Measurements from ENCODE around the gene SPR.

SPR gene

DNA sequence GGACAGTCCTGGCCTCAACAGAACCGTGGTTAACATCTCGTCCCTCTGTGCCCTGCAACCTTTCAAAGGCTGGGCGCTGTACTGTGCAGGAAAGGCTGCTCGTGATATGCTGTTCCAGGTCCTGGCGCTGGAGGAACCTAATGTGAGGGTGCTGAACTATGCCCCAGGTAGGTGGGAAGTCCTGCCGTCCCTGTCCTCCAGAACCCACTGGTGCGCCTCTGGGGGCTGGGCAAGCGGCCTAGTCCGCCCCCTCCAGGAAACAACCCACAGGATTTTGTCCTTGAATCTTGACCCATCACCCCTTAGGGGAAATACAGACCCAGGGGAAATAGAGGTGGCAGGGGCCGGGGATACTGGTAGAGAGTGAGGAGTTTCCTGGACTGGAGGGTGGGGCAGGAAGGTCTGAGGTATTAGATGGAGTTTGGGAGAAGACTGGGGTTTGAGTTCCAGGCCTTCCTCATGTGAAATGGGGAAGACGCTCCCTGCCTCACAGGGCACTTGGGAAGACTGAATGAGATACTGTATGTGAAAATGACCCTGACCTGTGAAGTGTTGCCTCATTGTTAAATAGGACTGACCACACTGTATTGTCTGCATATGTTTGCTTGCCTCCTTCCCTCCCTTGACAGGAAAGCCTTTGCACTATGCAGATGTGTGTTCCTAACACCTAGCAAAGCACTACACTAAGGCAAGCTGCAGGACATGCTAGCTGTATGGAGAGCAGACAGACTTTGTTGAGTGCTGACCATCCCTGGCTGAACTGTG, 1.4 kb downstream of the SPR start:
- Histone ChIP-seq H3K9me2 (replicated peaks; ENCODE audit: insufficient read depth, low read length) (no peaks in the 10 kb centered on the region), H2AFZ (ENCODE audit: low read depth, low read length, severe bottlenecking) (no peak overlapping the region), H3K36me3 (ENCODE audit: low read length) (no peaks in the 10 kb centered on the region), H3K9me3 (ENCODE audit: insufficient read depth, low read length) (no peaks in the 10 kb centered on the region), H3K27ac (ENCODE audit: low read depth, low read length) (no peak overlapping the region), H3K27me3 (ENCODE audit: low read length) (no peaks in the 10 kb centered on the region), H3K9ac (ENCODE audit: low read length) (no peak overlapping the region), H3F3A (ENCODE audit: insufficient read depth) (no peaks in the 10 kb centered on the region), H3K4me3 (ENCODE audit: insufficient read depth, low read length, poor library complexity, severe bottlenecking) (no peak overlapping the region), H3K79me2 (ENCODE audit: insufficient read depth, low read length) (no peaks in the 10 kb centered on the region), H4K20me1 (ENCODE audit: low read depth, low read length) (no peaks in the 10 kb centered on the region), H3K4me2 (ENCODE audit: low read depth, low read length, poor library complexity, severe bottlenecking) (no peak overlapping the region)
- TF ChIP-seq EZH2phosphoT487 (conservative IDR thresholded peaks at IDR 0.05; ENCODE audit: low read length): no peak
- TF ChIP-seq, protein P1, sequence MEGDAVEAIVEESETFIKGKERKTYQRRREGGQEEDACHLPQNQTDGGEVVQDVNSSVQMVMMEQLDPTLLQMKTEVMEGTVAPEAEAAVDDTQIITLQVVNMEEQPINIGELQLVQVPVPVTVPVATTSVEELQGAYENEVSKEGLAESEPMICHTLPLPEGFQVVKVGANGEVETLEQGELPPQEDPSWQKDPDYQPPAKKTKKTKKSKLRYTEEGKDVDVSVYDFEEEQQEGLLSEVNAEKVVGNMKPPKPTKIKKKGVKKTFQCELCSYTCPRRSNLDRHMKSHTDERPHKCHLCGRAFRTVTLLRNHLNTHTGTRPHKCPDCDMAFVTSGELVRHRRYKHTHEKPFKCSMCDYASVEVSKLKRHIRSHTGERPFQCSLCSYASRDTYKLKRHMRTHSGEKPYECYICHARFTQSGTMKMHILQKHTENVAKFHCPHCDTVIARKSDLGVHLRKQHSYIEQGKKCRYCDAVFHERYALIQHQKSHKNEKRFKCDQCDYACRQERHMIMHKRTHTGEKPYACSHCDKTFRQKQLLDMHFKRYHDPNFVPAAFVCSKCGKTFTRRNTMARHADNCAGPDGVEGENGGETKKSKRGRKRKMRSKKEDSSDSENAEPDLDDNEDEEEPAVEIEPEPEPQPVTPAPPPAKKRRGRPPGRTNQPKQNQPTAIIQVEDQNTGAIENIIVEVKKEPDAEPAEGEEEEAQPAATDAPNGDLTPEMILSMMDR (IDR thresholded peaks at IDR 0.05; ENCODE audit: insufficient read depth, low read length, poor library complexity, severe bottlenecking): no peak

DNA sequence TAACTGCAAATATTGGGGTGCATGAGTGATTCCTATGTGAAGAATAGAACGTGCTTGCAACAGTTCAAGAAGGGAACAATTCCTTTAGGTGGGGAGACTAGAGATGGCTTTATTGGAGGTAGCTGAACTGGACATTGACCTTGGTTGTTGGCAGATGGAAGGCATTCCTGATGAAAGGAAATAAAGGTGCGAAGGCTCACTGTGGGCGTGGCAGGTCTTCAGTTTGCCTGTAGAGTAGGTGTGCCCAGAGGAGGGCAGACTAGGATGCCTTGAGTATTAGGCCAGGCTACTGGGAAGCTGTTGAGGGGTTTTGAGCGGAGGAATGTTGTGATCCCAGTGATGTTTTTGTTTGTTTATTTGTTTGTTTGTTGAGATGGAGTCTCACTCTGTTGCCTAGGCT, 2.8 kb downstream of the SPR start:
- Histone ChIP-seq H3K27ac (ENCODE audit: low read depth, low read length) (no peak overlapping the region), H3F3A (ENCODE audit: insufficient read depth) (no peaks in the 10 kb centered on the region), H4K20me1 (ENCODE audit: low read depth, low read length) (no peaks in the 10 kb centered on the region), H3K27me3 (ENCODE audit: low read length) (no peaks in the 10 kb centered on the region), H3K9me3 (ENCODE audit: insufficient read depth, low read length) (no peaks in the 10 kb centered on the region), H2AFZ (ENCODE audit: low read depth, low read length, severe bottlenecking) (no peak overlapping the region), H3K9me2 (replicated peaks; ENCODE audit: insufficient read depth, low read length) (no peaks in the 10 kb centered on the region), H3K4me2 (ENCODE audit: low read depth, low read length, poor library complexity, severe bottlenecking) (no peak overlapping the region), H3K79me2 (ENCODE audit: insufficient read depth, low read length) (no peaks in the 10 kb centered on the region), H3K36me3 (ENCODE audit: low read length) (no peaks in the 10 kb centered on the region), H3K9ac (ENCODE audit: low read length) (no peak overlapping the region), H3K4me3 (ENCODE audit: insufficient read depth, low read length, poor library complexity, severe bottlenecking) (no peak overlapping the region)
- TF ChIP-seq, protein P1 (IDR thresholded peaks at IDR 0.05; ENCODE audit: insufficient read depth, low read length, poor library complexity, severe bottlenecking): no peak
- TF ChIP-seq EZH2phosphoT487 (conservative IDR thresholded peaks at IDR 0.05; ENCODE audit: low read length): no peak

DNA sequence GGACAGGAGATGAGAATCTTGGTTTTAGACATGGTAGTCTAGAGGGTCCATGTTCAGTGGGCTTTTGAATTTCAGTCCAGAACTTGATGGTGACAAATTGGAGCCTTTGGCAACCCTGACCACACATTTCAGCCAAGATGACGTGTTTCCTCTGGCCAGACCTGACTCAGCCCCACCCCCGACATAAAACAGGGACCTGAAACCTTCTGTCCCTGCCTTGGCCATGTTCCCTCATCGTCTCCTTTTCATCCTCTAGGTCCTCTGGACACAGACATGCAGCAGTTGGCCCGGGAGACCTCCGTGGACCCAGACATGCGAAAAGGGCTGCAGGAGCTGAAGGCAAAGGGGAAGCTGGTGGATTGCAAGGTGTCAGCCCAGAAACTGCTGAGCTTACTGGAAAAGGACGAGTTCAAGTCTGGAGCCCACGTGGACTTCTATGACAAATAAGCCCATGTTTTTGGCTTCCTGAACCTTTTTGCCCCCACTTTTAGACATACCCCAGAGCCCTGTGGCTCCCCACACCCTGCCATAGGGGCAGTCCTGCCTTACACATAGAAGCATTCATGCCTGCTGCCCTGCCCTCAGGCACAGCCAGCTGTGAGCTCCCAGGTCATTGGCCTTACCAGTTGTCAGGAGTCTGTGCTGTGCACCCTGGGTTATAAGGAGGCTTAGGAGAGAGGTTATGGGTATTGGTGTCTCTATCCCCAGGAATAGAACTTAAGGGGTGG, 4.0 kb downstream of the SPR start:
- no peak overlapping the region for H3K4me2 ChIP-seq (ENCODE audit: low read depth, low read length, poor library complexity, severe bottlenecking)
- no peak overlapping the region for H3K9ac ChIP-seq (ENCODE audit: low read length)
- no peaks in the 10 kb centered on the region for H3K79me2 ChIP-seq (ENCODE audit: insufficient read depth, low read length)
- H3K27ac ChIP-seq (ENCODE audit: low read depth, low read length): no peak overlapping the region
- H4K20me1 ChIP-seq (ENCODE audit: low read depth, low read length): no peaks in the 10 kb centered on the region
- H2AFZ ChIP-seq (ENCODE audit: low read depth, low read length, severe bottlenecking): no peak overlapping the region
- TF ChIP-seq, protein P1 (IDR thresholded peaks at IDR 0.05; ENCODE audit: insufficient read depth, low read length, poor library complexity, severe bottlenecking): no peak
- no peak for TF ChIP-seq EZH2phosphoT487 (conservative IDR thresholded peaks at IDR 0.05; ENCODE audit: low read length)
- H3K36me3 ChIP-seq (ENCODE audit: low read length): no peaks in the 10 kb centered on the region
- H3K9me3 ChIP-seq (ENCODE audit: insufficient read depth, low read length): no peaks in the 10 kb centered on the region
- H3K4me3 ChIP-seq (ENCODE audit: insufficient read depth, low read length, poor library complexity, severe bottlenecking): no peak overlapping the region
- no peaks in the 10 kb centered on the region for H3K9me2 ChIP-seq (replicated peaks; ENCODE audit: insufficient read depth, low read length)
- no peaks in the 10 kb centered on the region for H3F3A ChIP-seq (ENCODE audit: insufficient read depth)
- no peaks in the 10 kb centered on the region for H3K27me3 ChIP-seq (ENCODE audit: low read length)
